Heart left ventricle (tissue), 16 donors: ENCODE measurements around the gene ARNT2. TPM values are rescaled to one million over a fixed set of nuclear protein-coding genes. Genes with fewer than 3 reads are reported as not detected.

Source experiments
- ATAC-seq, 4 donors: fragments of 200-7000 bp; cut with Tn5 transposase; one replicate each; pipeline ENCODE4 v1.9.1; 2020 to 2022; ENCODE audit warnings: moderate library complexity in 4 of 4, mild to moderate bottlenecking in 3 of 4, moderate number of reproducible peaks in 1 of 4
- DNase-seq, 5 donors: peaks; one replicate each; pipeline ENCODE4 v3.0.0-alpha.2; 2020
- H3K27ac ChIP-seq, 12 donors: fragments of 200-600 bp; sonication (generic) in 4 of 12; one replicate each; pipeline versions ENCODE4 v1.5.0 to v1.8.0; 2016 to 2022; ENCODE audit warnings: mild to moderate bottlenecking in 2 of 12
- H3K27me3 ChIP-seq, 9 donors: fragments of 200-600 bp; sonication (generic) in 2 of 9; one replicate each; pipeline versions ENCODE4 v1.5.1 to v1.8.0; 2016 to 2022; ENCODE audit warnings: mild to moderate bottlenecking in 3 of 9
- H3K36me3 ChIP-seq, 9 donors: fragments of 200-600 bp; sonication (generic) in 2 of 9; one replicate each; pipeline versions ENCODE4 v1.5.0 to v1.8.0; 2018 to 2022; ENCODE audit warnings: mild to moderate bottlenecking in 2 of 9
- H3K4me1 ChIP-seq, 12 donors: fragments of 200-600 bp; sonication (generic) in 4 of 12; one replicate each; pipeline versions ENCODE4 v1.5.0 to v1.8.0; 2016 to 2022; ENCODE audit warnings: mild to moderate bottlenecking in 3 of 12
- H3K4me3 ChIP-seq, 12 donors: fragments of 200-600 bp; sonication (generic) in 4 of 12; one replicate each; pipeline versions ENCODE4 v1.5.0 to v1.8.0; 2017 to 2022; ENCODE audit warnings: mild to moderate bottlenecking in 9 of 12, moderate library complexity in 4 of 12
- H3K9me3 ChIP-seq, 12 donors: fragments of 200-600 bp; sonication (generic) in 4 of 12; one replicate each; pipeline versions ENCODE4 v1.5.0 to v1.8.0; 2016 to 2022; ENCODE audit warnings: mild to moderate bottlenecking in 1 of 12
- CTCF ChIP-seq, 12 donors: fragments of 200-600 bp; sonication (generic) in 4 of 12; IDR thresholded peaks; one replicate each; pipeline versions ENCODE4 v1.5.0 to v1.8.0; 2018 to 2022; ENCODE audit warnings: antibody characterized with exemption in 12 of 12, mild to moderate bottlenecking in 5 of 12
- POLR2A ChIP-seq, 2 donors: fragments of 450-650 bp; IDR thresholded peaks; one replicate each; pipeline ENCODE4 v1.6.1; 2017; ENCODE audit warnings: antibody characterized with exemption in 2 of 2, mild to moderate bottlenecking in 2 of 2, moderate library complexity in 2 of 2
- WGBS, 4 donors: extraction: QIAGEN DNeasy Blood & Tissue Kit in 2 of 4; methylation state at CpG; one replicate each; pipeline versions ENCODE4 v1.1.5 to v1.1.7; 2013 to 2018; 5-methylcytosine and 5-hydroxymethylcytosine counted together
- intact Hi-C, 10 donors: fragments of 100-400 bp; cut with DNase I; formaldehyde crosslinking; loops; one replicate each; pipeline versions ENCODE4 v1.11.1 to v1.14.2; 2022
- polyA plus RNA-seq, 2 donors: library from polyadenylated mRNA; stranded (reverse); fragments of 200-250 nt; gene quantifications; one replicate each; pipeline ENCODE4 v1.2.3, GENCODE V29; 2013
- total RNA-seq, 9 donors: library from RNA; depleted of rRNA in 2 of 9; stranded (reverse); fragments of >200 nt in 2 of 9; fragmentation: NEBNext Ultra II Directional in 3 of 9; extraction: Animal tissue kit (Norgen Biotek cat#: 25700) in 3 of 9; gene quantifications; one replicate each; pipeline versions ENCODE4 v1.1.0 to v1.2.4, GENCODE V29; 2016 to 2023
- donor health status: ischemic (EF 13 %, LVEDD 7.1; RV severe dilation, severe dysfunction).
- donor health status: healthy with polysubstance abuse.
- donor health status: DM: no; HTN: yes; CAD: no.
- donor health status: DM: no; HTN: no; CAD: no.
- donor health status: ischemic (EF 25% LVEDD 6.9; RV normal size, moderate dysfunction).
- donor health status: ischemic (EF 25% LVEDD 5.7; RV mildly dilated, moderate dysfunction).
- donor health status: healthy.
- donor health status: DM: yes; HTN: yes; CAD: no.
- donor health status: ischemic (EF 35%, LVEDD 5.7; RV mildly dilated, moderate dysfunction).
- donor health status: nonischemic (EF 11% LVEDD 7.7; RV severe dilation, severe dysfunction).
- donor health status: DM: yes; HTN: yes; CAD: no.
- donor health status: PGD.
- donor health status: ischemic (EF 29% LVEDD 5.4; RV normal size, mild dysfunction).
- donor health status: nonischemic (EF 23%, LVEDD 6.1; RV moderate dilation, normal function).

Gene ARNT2
- total and polyA plus RNA-seq, 11 donors = 1.2 to 10.0 (median 3.9) TPM

- no peaks in the 10 kb centered on the region for H3K36me3 ChIP-seq
- no peak for TF ChIP-seq CTCF (IDR thresholded peaks at IDR 0.05)
- TF ChIP-seq POLR2A (IDR thresholded peaks at IDR 0.05) = no peak
- DNase-seq (no peak), ATAC-seq (peak in 1 of 4 donors; percentile 27)
- intact Hi-C loops = no loop called here
- H3K4me1 ChIP-seq = no peaks in the 10 kb centered on the region
- H3K27me3 ChIP-seq = peaks cover 0 to 12% (median 0%) of the 10 kb centered on the region in 9 donors
- H3K27ac ChIP-seq = no peak overlapping the region
- H3K4me3 ChIP-seq = no peak overlapping the region
- no peaks in the 10 kb centered on the region for H3K9me3 ChIP-seq
- 91 to 94% (median 92%) methylated on average over 4 of the region's 4 CpGs for whole genome bisulfite sequencing, 4 donors
These were observed 40.6 kb downstream of the ARNT2 start for GRCh38 chr15:80444680-80445251.

- H3K27me3 ChIP-seq = peaks cover 0 to 13% (median 0%) of the 10 kb centered on the region in 9 donors
- ATAC-seq = peak in 1 of 4 donors; percentile 14
- intact Hi-C loops = no loop called here
These were observed 41.3 kb downstream of the ARNT2 start for GRCh38 chr15:80445300-80446041.

GRCh38 chr15:80447077-80447476, 42.9 kb downstream of the ARNT2 start:
- H3K4me3 ChIP-seq = no peak overlapping the region
- H3K9me3 ChIP-seq = no peaks in the 10 kb centered on the region
- H3K27me3 ChIP-seq = peaks cover 0 to 12% (median 0%) of the 10 kb centered on the region in 9 donors
- TF ChIP-seq POLR2A (IDR thresholded peaks at IDR 0.05) (no peak), CTCF (IDR thresholded peaks at IDR 0.05) (no peak)
- no peak for ATAC-seq
- intact Hi-C loops = no loop called here
- no peak overlapping the region for H3K27ac ChIP-seq
- H3K36me3 ChIP-seq = no peaks in the 10 kb centered on the region
- DNase-seq = no peak
- H3K4me1 ChIP-seq = no peaks in the 10 kb centered on the region

More at GRCh38 chr15:80445300-80446041, 41.3 kb downstream of the ARNT2 start:
- no peaks in the 10 kb centered on the region for H3K4me1 ChIP-seq
- no peak for DNase-seq
- no peaks in the 10 kb centered on the region for H3K9me3 ChIP-seq
- TF ChIP-seq CTCF (IDR thresholded peaks at IDR 0.05) (no peak), POLR2A (IDR thresholded peaks at IDR 0.05) (no peak)
- no peaks in the 10 kb centered on the region for H3K36me3 ChIP-seq
- H3K27ac ChIP-seq = no peak overlapping the region
- WGBS, 4 donors = 75 to 85% (median 81%) methylated on average over 8 to 13 of the region's 13 CpGs
- H3K4me3 ChIP-seq = no peak overlapping the region

- no peak for ATAC-seq
- Histone ChIP-seq H3K36me3 (no peaks in the 10 kb centered on the region), H3K4me3 (no peak overlapping the region), H3K4me1 (no peaks in the 10 kb centered on the region), H3K27me3 (peaks cover 0 to 14% (median 0%) of the 10 kb centered on the region in 9 donors), H3K27ac (no peak overlapping the region), H3K9me3 (no peaks in the 10 kb centered on the region)
- no peak for DNase-seq
- 73 to 77% (median 76%) methylated on average over 5 of the region's 5 CpGs for WGBS, 4 donors
- intact Hi-C loops = loop anchor here in 6 of 10 donors (5.0 to 10.0 kb wide), 5 partner anchors 115 to 815 kb away; no protein-coding TSS in a partner anchor
- TF ChIP-seq CTCF (IDR thresholded peaks at IDR 0.05) (no peak), POLR2A (IDR thresholded peaks at IDR 0.05) (no peak)
These were observed 45.6 kb downstream of the ARNT2 start for GRCh38 chr15:80449825-80450224.
